HepG2 (cell line): ENCODE results near the gene ACTN4. TPM values are rescaled to one million over a fixed set of nuclear protein-coding genes. Genes with fewer than 3 reads are reported as not detected.

Experiments used
- E2F2 ChIP-seq: sonication (generic); formaldehyde crosslinking; IDR thresholded peaks from 2 replicates; pipeline ENCODE4 v1.4.0; 2020; ENCODE audit warnings: missing genetic modification reagents, borderline replicate concordance
- EEA1 ChIP-seq: sonication (generic); formaldehyde crosslinking; IDR thresholded peaks from 2 replicates; pipeline ENCODE4 v1.5.1; 2020; ENCODE audit warnings: mild to moderate bottlenecking, missing genetic modification reagents, borderline replicate concordance
- EED ChIP-seq: sonication (generic); formaldehyde crosslinking; IDR thresholded peaks from 2 replicates; pipeline ENCODE4 v1.5.0; 2020; ENCODE audit warnings: mild to moderate bottlenecking, missing genetic modification reagents
- HNRNPK ChIP-seq: fragments of 200-400 bp; formaldehyde crosslinking; IDR thresholded peaks from 2 replicates; pipeline ENCODE4 v1.6.1; 2018; ENCODE audit warnings: low read length, low read depth, moderate library complexity, mild to moderate bottlenecking; ENCODE audit not compliant: poor library complexity, severe bottlenecking
- HOXA3 ChIP-seq: sonication (generic); formaldehyde crosslinking; IDR thresholded peaks from 2 replicates; pipeline ENCODE4 v1.5.0; 2020; ENCODE audit warnings: missing genetic modification reagents
- IRF2 ChIP-seq: IDR thresholded peaks from 2 replicates; pipeline ENCODE4 v1.6.1; 2018; ENCODE audit warnings: missing genetic modification reagents, missing compliant biosample characterization
- KDM4B ChIP-seq: sonication (generic); formaldehyde crosslinking; IDR thresholded peaks from 2 replicates; pipeline ENCODE4 v1.4.0; 2020; ENCODE audit warnings: missing genetic modification reagents
- KLF13 ChIP-seq: sonication (generic); formaldehyde crosslinking; IDR thresholded peaks from 2 replicates; pipeline ENCODE4 v1.4.0; 2020; ENCODE audit warnings: mild to moderate bottlenecking, missing genetic modification reagents
- MAZ ChIP-seq, 2 experiments: sonication (generic) in 1 of 2; formaldehyde crosslinking in 1 of 2; IDR thresholded peaks; 2 replicates each; pipeline versions ENCODE4 v1.5.0 to v1.6.1; 2012 to 2020; ENCODE audit warnings: low read depth in 2 of 2, mild to moderate bottlenecking in 2 of 2, borderline replicate concordance in 1 of 2, improper control_type of control experiment in 1 of 2, low read length in 1 of 2, missing genetic modification reagents in 1 of 2, moderate library complexity in 1 of 2
- MBD4 ChIP-seq: IDR thresholded peaks from 2 replicates; pipeline ENCODE4 v1.6.1; 2012; ENCODE audit warnings: low read length, inconsistent platforms, borderline replicate concordance
- SALL1 ChIP-seq: sonication (generic); formaldehyde crosslinking; IDR thresholded peaks from 2 replicates; pipeline ENCODE4 v1.8.0; 2022; ENCODE audit warnings: mild to moderate bottlenecking, missing genetic modification reagents
- ZFP90 ChIP-seq: sonication (generic); formaldehyde crosslinking; IDR thresholded peaks from 2 replicates; pipeline ENCODE4 v1.8.0; 2022; ENCODE audit warnings: missing genetic modification reagents, mild to moderate bottlenecking, inconsistent platforms, borderline replicate concordance
- ZNF232 ChIP-seq: sonication (generic); formaldehyde crosslinking; IDR thresholded peaks from 2 replicates; pipeline ENCODE4 v1.4.0; 2020; ENCODE audit warnings: missing genetic modification reagents, borderline replicate concordance
- ZNF264 ChIP-seq: sonication (generic); formaldehyde crosslinking; IDR thresholded peaks from 2 replicates; pipeline ENCODE4 v1.4.0; 2020; ENCODE audit warnings: missing genetic modification reagents
- ZNF530 ChIP-seq: sonication (generic); formaldehyde crosslinking; IDR thresholded peaks from 2 replicates; pipeline ENCODE4 v1.5.0; 2020; ENCODE audit warnings: low read depth, mild to moderate bottlenecking, missing genetic modification reagents
- ZNF713 ChIP-seq: sonication (generic); formaldehyde crosslinking; IDR thresholded peaks from 2 replicates; pipeline ENCODE4 v1.4.0; 2020; ENCODE audit warnings: mild to moderate bottlenecking, missing genetic modification reagents
- ZNF75D ChIP-seq: sonication (generic); formaldehyde crosslinking; IDR thresholded peaks from 2 replicates; pipeline ENCODE4 v1.8.1; 2023; ENCODE audit warnings: missing genetic modification reagents, mild to moderate bottlenecking, borderline replicate concordance
- polyA plus RNA-seq, 8 experiments: library from polyadenylated mRNA; depleted of rRNA in 3 of 8; stranded (reverse) in 7 of 8; unstranded in 1 of 8; fragments of >200 nt; fragmentation: Illumina TruSeq in 4 of 8; extraction: Trizol in 4 of 8; gene quantifications; 2 replicates each; pipeline versions ENCODE4 v1.2.1 to v1.2.3, GENCODE V29; 2011 to 2016; ENCODE audit warnings: low read depth in 4 of 8, missing spikeins in 1 of 8, mixed read lengths in 1 of 8; ENCODE audit not compliant: insufficient read depth in 1 of 8
- total RNA-seq, 5 experiments: library from RNA; depleted of rRNA; stranded (reverse); fragments of >200 nt; fragmentation: Illumina TruSeq; extraction: Trizol; gene quantifications; 2 replicates each; pipeline ENCODE4 v1.2.3, GENCODE V29; 2016; ENCODE audit warnings: low read depth in 1 of 5
- TF ChIP-seq, protein P1 (sequence below), 2 experiments: IDR thresholded peaks; 2 replicates each; pipeline ENCODE4 v1.6.1; 2011 to 2012; ENCODE audit warnings: low read length in 2 of 2, borderline replicate concordance in 1 of 2, low read depth in 1 of 2, mild to moderate bottlenecking in 1 of 2, moderate library complexity in 1 of 2
- TF ChIP-seq, protein P2 (sequence below): sonication (generic); formaldehyde crosslinking; IDR thresholded peaks from 2 replicates; pipeline ENCODE4 v1.4.0; 2020; ENCODE audit warnings: missing genetic modification reagents

ACTN4 gene
- total and polyA plus RNA-seq, 2 of the 13 experiments (the other 11 are each of a cell fraction or from before 2014, with no cell fraction given), result 171 to 192 TPM

DNA sequence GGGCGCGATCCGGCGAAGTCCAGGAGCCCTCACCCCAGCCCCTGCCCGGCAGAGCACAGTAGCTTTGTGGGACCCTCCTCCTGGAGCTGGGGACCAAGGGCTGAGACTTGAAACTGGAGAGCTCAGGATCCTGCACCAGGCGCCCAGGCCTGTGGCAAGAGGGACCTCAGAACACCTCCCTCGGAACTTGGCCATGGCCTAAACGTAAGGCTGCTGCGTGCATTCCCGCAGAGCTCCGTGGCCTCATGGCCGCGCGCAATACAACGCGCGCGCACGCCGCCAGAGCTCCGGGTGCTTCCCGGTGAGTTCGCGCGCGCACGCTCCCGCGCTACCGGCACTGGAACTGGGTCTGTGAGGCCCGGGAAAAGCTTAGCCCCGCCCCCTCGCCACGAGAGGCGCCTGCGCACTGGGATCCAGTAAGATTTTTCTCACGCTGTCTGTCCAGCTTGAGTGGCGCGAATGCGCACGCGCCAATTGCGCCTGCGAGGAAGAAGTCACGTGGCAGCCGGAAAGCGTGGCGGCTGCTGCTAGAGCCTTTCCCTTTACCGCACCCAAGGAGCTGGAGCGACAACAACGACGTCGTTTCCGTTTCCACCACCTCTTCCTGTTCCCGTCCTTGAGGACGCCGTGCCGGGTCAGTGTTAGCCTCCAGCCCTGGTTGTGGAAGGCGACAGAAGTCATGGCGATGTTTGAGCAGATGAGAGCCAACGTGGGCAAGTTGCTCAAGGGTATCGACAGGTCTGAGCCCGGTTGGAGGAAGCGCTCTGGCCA lies 28.7 kb upstream of the ACTN4 start, which contains the start of gene EIF3K (continued):
- no peak for TF ChIP-seq E2F2 (CRISPR knock-in tag)
- TF ChIP-seq SALL1 (CRISPR knock-in tag), result peak; percentile 31; the same call in 1 of the 2 replicates
- TF ChIP-seq ZNF75D (CRISPR knock-in tag), result no peak
- TF ChIP-seq ZNF713 (CRISPR knock-in tag), result no peak
- no peak for TF ChIP-seq MAZ (IDR thresholded peaks at IDR 0.05; ENCODE audit: borderline replicate concordance, low read depth, low read length)
- TF ChIP-seq MAZ (CRISPR knock-in tag; IDR thresholded peaks at IDR 0.05; ENCODE audit: low read depth), result peak; percentile 59
- TF ChIP-seq HOXA3, result peak; percentile 93
- TF ChIP-seq IRF2 (CRISPR knock-in tag), result peak; percentile 80; the same call in 1 of the 2 replicates
- TF ChIP-seq, protein P1, sequence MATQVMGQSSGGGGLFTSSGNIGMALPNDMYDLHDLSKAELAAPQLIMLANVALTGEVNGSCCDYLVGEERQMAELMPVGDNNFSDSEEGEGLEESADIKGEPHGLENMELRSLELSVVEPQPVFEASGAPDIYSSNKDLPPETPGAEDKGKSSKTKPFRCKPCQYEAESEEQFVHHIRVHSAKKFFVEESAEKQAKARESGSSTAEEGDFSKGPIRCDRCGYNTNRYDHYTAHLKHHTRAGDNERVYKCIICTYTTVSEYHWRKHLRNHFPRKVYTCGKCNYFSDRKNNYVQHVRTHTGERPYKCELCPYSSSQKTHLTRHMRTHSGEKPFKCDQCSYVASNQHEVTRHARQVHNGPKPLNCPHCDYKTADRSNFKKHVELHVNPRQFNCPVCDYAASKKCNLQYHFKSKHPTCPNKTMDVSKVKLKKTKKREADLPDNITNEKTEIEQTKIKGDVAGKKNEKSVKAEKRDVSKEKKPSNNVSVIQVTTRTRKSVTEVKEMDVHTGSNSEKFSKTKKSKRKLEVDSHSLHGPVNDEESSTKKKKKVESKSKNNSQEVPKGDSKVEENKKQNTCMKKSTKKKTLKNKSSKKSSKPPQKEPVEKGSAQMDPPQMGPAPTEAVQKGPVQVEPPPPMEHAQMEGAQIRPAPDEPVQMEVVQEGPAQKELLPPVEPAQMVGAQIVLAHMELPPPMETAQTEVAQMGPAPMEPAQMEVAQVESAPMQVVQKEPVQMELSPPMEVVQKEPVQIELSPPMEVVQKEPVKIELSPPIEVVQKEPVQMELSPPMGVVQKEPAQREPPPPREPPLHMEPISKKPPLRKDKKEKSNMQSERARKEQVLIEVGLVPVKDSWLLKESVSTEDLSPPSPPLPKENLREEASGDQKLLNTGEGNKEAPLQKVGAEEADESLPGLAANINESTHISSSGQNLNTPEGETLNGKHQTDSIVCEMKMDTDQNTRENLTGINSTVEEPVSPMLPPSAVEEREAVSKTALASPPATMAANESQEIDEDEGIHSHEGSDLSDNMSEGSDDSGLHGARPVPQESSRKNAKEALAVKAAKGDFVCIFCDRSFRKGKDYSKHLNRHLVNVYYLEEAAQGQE (IDR thresholded peaks at IDR 0.05; ENCODE audit: borderline replicate concordance in 1 of 2, low read depth in 1 of 2, low read length in 2 of 2), result no peak
- no peak for TF ChIP-seq EEA1
- no peak for TF ChIP-seq HNRNPK
- TF ChIP-seq KLF13 (CRISPR knock-in tag), result no peak
- peak; percentile 56; the same call in 1 of the 2 replicates for TF ChIP-seq EED (CRISPR knock-in tag)
- no peak for TF ChIP-seq MBD4
- no peak for TF ChIP-seq ZNF232 (CRISPR knock-in tag)
- TF ChIP-seq ZNF264 (CRISPR knock-in tag), result no peak
- TF ChIP-seq ZNF530, result no peak
- TF ChIP-seq, protein P2, sequence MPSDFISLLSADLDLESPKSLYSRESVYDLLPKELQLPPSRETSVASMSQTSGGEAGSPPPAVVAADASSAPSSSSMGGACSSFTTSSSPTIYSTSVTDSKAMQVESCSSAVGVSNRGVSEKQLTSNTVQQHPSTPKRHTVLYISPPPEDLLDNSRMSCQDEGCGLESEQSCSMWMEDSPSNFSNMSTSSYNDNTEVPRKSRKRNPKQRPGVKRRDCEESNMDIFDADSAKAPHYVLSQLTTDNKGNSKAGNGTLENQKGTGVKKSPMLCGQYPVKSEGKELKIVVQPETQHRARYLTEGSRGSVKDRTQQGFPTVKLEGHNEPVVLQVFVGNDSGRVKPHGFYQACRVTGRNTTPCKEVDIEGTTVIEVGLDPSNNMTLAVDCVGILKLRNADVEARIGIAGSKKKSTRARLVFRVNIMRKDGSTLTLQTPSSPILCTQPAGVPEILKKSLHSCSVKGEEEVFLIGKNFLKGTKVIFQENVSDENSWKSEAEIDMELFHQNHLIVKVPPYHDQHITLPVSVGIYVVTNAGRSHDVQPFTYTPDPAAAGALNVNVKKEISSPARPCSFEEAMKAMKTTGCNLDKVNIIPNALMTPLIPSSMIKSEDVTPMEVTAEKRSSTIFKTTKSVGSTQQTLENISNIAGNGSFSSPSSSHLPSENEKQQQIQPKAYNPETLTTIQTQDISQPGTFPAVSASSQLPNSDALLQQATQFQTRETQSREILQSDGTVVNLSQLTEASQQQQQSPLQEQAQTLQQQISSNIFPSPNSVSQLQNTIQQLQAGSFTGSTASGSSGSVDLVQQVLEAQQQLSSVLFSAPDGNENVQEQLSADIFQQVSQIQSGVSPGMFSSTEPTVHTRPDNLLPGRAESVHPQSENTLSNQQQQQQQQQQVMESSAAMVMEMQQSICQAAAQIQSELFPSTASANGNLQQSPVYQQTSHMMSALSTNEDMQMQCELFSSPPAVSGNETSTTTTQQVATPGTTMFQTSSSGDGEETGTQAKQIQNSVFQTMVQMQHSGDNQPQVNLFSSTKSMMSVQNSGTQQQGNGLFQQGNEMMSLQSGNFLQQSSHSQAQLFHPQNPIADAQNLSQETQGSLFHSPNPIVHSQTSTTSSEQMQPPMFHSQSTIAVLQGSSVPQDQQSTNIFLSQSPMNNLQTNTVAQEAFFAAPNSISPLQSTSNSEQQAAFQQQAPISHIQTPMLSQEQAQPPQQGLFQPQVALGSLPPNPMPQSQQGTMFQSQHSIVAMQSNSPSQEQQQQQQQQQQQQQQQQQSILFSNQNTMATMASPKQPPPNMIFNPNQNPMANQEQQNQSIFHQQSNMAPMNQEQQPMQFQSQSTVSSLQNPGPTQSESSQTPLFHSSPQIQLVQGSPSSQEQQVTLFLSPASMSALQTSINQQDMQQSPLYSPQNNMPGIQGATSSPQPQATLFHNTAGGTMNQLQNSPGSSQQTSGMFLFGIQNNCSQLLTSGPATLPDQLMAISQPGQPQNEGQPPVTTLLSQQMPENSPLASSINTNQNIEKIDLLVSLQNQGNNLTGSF (CRISPR knock-in tag), result no peak
- TF ChIP-seq KDM4B, result no peak
- no peak; the same call in 1 of the 2 replicates for TF ChIP-seq ZFP90 (CRISPR knock-in tag)
